HAP-1 (cell line): ENCODE results near the gene CPNE4.
"Not testable (repeated sequence)": the region's sequence is repeated elsewhere in the genome, so short reads cannot be mapped to it uniquely, and the experiment has no call there.

Experiments
- DNase-seq, 2 experiments: peaks; one replicate each; pipeline ENCODE4 v3.0.0-alpha.2; 2016 to 2020; ENCODE audit warnings: low spot score in 2 of 2
- H3K27me3 ChIP-seq: fragments of 250-450 bp; sonication (Bioruptor Pico); 2 replicates; pipeline ENCODE4 v1.5.1; 2020; ENCODE audit warnings: low read depth, mild to moderate bottlenecking, moderate library complexity
- H3K36me3 ChIP-seq: fragments of 250-450 bp; sonication (Bioruptor Pico); replicated peaks from 2 replicates; pipeline ENCODE4 v1.5.1; 2020; ENCODE audit warnings: mild to moderate bottlenecking
- H3K4me1 ChIP-seq: fragments of 250-450 bp; sonication (Bioruptor Pico); 2 replicates; pipeline ENCODE4 v1.5.1; 2020; ENCODE audit warnings: mild to moderate bottlenecking
- H3K4me3 ChIP-seq: fragments of 250-450 bp; sonication (Bioruptor Pico); 2 replicates; pipeline ENCODE4 v1.5.1; 2020; ENCODE audit warnings: mild to moderate bottlenecking, moderate library complexity
- H3K9me3 ChIP-seq: fragments of 250-450 bp; sonication (Bioruptor Pico); 2 replicates; pipeline ENCODE4 v1.5.1; 2020; ENCODE audit warnings: mild to moderate bottlenecking, moderate library complexity
- in situ Hi-C: fragments of 300-500 bp; cut with MboI; formaldehyde crosslinking; loops from 3 replicates; pipeline ENCODE4 v1.14.3; 2020; ENCODE audit warnings: low sequenced_read_pairs, inconsistent platforms, mixed read lengths

Gene CPNE4

DNA sequence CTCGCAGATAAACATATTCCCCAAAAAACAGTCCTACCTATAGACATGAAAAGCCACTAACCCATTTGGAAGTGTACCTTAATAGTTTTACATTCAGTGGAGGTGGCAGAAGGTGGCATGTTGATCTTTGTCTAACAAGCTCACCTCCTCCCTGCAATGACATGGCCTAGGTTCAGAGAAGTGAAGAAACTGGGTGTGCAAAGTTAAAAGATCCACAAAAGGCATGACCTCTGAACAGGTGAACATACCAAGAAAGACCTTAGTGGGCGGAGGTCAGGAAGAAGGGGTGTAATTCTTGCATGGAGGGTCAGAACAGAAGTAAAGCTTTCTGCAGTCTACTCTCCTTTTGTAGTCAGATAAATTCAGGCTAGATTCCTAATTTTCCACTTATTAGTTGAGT is 532.9 kb downstream of the CPNE4 start:
- no peaks in the 10 kb centered on the region for H3K9me3 ChIP-seq
- peaks cover 11% of the 10 kb centered on the region for H3K4me1 ChIP-seq
- peaks cover 4% of the 10 kb centered on the region; the same call in 1 of the 2 replicates for H3K27me3 ChIP-seq
- H3K4me3 ChIP-seq = peak overlapping the region; percentile 94
- DNase-seq = peak in 1 of 2 experiments; percentile 5
- in situ Hi-C loops = no loop called here
- H3K36me3 ChIP-seq = peaks cover 43% of the 10 kb centered on the region

DNA sequence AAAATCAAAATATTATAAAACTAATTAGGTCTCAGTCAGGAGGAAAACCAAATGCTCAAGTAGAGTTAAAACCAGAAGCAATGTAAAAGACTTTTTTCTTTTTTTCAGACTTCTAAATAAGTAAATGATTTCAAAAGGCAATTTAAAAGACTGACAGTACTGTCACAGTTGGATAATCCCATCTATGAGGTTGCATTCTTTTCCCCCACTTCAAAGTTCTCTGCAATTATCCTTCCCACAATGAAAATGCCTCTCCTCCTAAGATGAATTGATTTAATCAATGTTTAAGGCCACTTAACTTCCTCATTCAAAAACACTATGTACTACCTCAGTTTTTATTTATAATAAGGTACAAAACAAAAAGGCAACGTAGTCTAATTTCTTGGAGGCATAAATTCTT is 540.1 kb downstream of the CPNE4 start:
- no peaks in the 10 kb centered on the region for H3K9me3 ChIP-seq
- peaks cover 83% of the 10 kb centered on the region for H3K36me3 ChIP-seq
- peak in 1 of 2 experiments; percentile 36 for DNase-seq
- H3K4me3 ChIP-seq = no peak overlapping the region
- H3K4me1 ChIP-seq = peaks cover 12% of the 10 kb centered on the region
- in situ Hi-C loops = no loop called here
- H3K27me3 ChIP-seq = no peaks in the 10 kb centered on the region

DNA sequence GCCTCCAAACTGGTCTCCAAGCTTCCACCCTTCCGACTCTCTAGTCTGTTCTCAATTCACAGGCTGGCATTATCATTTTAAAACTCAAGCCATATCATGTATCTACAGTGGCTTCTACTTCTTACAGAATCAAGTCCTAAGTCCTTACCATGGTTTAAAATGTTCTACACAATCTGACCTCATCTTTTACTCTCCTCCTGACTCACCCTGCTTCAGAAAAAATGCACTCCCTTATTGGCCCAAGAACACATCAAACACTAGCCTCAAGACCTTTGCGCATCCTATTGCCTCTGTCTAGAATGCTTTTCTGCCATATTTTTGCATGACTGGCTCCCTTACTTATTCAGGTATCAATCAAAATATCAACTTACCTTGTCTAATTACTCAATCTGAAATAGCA is 543.0 kb downstream of the CPNE4 start:
- Histone ChIP-seq H3K4me3 (no peak overlapping the region), H3K27me3 (no peaks in the 10 kb centered on the region), H3K36me3 (peaks cover 83% of the 10 kb centered on the region), H3K9me3 (no peaks in the 10 kb centered on the region), H3K4me1 (peaks cover 12% of the 10 kb centered on the region)
- in situ Hi-C loops = no loop called here
- DNase-seq = no peak

DNA sequence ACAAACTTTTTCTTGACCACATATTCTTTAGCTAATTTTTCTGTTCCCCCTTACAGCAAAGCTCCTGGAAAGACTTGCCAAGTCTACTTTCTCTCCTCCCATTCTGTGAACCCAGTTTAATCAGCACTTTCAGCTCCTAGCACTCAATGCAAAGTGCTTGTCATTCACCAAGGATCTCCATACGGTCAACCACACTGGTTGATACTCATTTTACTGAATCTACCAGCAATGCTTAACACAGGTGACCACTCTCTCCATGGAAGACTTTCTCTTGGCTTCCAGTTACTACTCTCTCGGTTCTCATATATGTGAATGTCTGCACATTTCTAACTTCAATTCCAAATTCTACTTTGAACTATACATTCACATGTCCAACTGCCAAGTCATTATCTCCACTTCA is 543.7 kb downstream of the CPNE4 start:
- H3K36me3 ChIP-seq = peaks cover 79% of the 10 kb centered on the region
- H3K9me3 ChIP-seq = no peaks in the 10 kb centered on the region
- in situ Hi-C loops = no loop called here
- peaks cover 12% of the 10 kb centered on the region for H3K4me1 ChIP-seq
- no peak for DNase-seq
- no peaks in the 10 kb centered on the region for H3K27me3 ChIP-seq
- no peak overlapping the region for H3K4me3 ChIP-seq

DNA sequence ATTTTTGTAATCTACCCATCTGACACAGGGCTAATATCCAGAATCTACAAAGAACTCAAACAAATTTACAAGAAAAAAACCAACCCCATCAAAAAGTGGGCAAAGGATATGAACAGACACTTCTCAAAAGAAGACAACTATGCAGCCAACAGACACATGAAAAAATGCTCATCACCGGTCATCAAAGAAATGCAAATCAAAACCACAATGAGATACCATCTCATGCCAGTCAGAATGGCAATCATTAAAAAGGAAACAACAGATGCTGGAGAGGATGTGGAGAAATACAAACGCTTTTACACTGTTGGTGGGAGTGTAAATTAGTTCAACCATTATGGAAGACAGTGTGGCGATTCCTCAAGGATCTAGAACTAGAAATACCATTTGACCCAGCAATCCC is 548.3 kb downstream of the CPNE4 start:
- Histone ChIP-seq H3K36me3 (peaks cover 68% of the 10 kb centered on the region), H3K4me1 (peaks cover 21% of the 10 kb centered on the region)
- in situ Hi-C loops, H3K27me3 ChIP-seq, DNase-seq, H3K4me3 ChIP-seq, H3K9me3 ChIP-seq: not testable (repeated sequence)

DNA sequence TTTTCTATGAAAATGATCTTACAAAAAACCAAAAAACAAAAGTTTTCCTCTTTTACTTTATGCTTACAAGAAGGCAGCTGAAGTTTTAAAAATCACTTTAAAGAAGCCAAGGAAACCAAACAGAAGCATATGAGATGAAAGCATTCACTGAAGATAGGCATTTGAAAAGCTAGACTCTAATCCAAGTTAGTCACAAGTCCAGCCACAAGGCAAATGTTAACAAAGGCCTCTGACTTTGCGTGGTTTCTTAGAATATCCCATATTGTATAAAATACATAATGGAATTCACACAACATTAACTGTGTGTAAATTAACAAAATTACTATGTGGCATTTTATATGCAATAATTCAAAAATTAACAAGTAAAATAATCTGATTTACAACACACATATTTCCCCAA is 549.7 kb downstream of the CPNE4 start:
- peaks cover 24% of the 10 kb centered on the region for H3K4me1 ChIP-seq
- no peaks in the 10 kb centered on the region for H3K27me3 ChIP-seq
- H3K9me3 ChIP-seq = no peaks in the 10 kb centered on the region
- H3K4me3 ChIP-seq = no peak overlapping the region
- in situ Hi-C loops = no loop called here
- DNase-seq = no peak
- peaks cover 60% of the 10 kb centered on the region for H3K36me3 ChIP-seq

DNA sequence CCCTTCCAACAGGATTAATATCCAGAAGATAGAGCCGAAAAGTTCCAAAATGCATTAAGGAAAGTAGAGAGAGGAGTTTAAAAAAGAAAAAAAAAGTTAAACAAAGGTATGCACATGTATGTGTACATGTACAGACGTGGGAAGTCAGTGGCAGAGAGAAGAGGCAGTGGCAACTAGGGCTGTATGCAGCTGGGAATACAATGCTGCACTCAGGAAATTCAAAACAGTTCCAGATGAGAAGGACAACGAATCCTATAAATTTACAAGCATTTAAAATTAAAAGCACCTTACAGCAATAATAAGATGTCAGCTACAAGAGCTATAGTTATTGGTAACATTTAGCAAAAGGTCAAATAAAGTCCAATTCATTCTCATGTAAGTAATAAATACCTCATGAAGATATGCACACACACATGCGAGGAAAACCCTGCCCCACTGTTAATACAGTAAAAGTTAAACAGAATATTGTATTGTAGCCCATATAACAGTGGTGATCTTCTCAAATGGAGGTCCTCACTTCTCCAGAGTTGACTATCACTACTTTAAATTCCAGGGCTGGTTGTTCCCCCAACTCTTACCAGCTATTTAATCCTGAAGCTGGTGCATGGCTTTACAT is 550.2 kb downstream of the CPNE4 start:
- no peaks in the 10 kb centered on the region for H3K27me3 ChIP-seq
- H3K4me3 ChIP-seq = no peak overlapping the region
- peaks cover 24% of the 10 kb centered on the region for H3K4me1 ChIP-seq
- H3K36me3 ChIP-seq = peaks cover 59% of the 10 kb centered on the region
- no peaks in the 10 kb centered on the region for H3K9me3 ChIP-seq
- DNase-seq = no peak
- in situ Hi-C loops = no loop called here
